Colonic mucosa (tissue), 4 donors: ENCODE measurements around the gene NELFB. TPM values are rescaled to one million over a fixed set of nuclear protein-coding genes. Genes with fewer than 3 reads are reported as not detected.

Experiments
- DNase-seq: peaks from one replicate; pipeline ENCODE4 v3.0.0-alpha.2; 2020
- H3K27ac ChIP-seq: fragments of 200-600 bp; one replicate; pipeline ENCODE4 v1.8.0; 2021
- H3K27me3 ChIP-seq: fragments of 200-600 bp; one replicate; pipeline ENCODE4 v1.8.0; 2021
- H3K36me3 ChIP-seq: fragments of 200-600 bp; one replicate; pipeline ENCODE4 v1.8.0; 2021
- H3K4me1 ChIP-seq: fragments of 200-600 bp; one replicate; pipeline ENCODE4 v1.8.0; 2021; ENCODE audit warnings: mild to moderate bottlenecking
- H3K4me3 ChIP-seq: fragments of 200-600 bp; one replicate; pipeline ENCODE4 v1.8.0; 2021
- H3K9ac ChIP-seq, 2 donors: one replicate each; pipeline ENCODE4 v1.7.0; 2013; ENCODE audit warnings: control low read depth in 2 of 2, low read depth in 2 of 2, low read length in 2 of 2
- H3K9me3 ChIP-seq: fragments of 200-600 bp; one replicate; pipeline ENCODE4 v1.8.0; 2021
- intact Hi-C: fragments of 100-400 bp; cut with DNase I; formaldehyde crosslinking; loops from one replicate; pipeline ENCODE4 v1.14.1; 2022
- total RNA-seq, 2 donors: library from RNA; stranded (reverse); fragmentation: NEBNext Ultra II Directional in 1 of 2; extraction: Animal tissue kit (Norgen Biotek cat#: 25700) in 1 of 2; gene quantifications; one replicate each; pipeline ENCODE4 v1.2.1, GENCODE V29; 2021
- TF ChIP-seq, protein P1 (sequence below): fragments of 200-600 bp; IDR thresholded peaks from one replicate; pipeline ENCODE4 v1.8.0; 2022; ENCODE audit warnings: antibody characterized with exemption, mild to moderate bottlenecking
- donor health status: healthy.
- donor health status: DM: no; HTN: no; CAD: no.
- donor health status: DM: no; HTN: no; CAD: no.

NELFB gene
- total RNA-seq, 2 donors from 2014 or later = 62.1 to 87.1 TPM

GRCh38 chr9:137232101-137232500 is 23.0 kb upstream of the NELFB start:
- Histone ChIP-seq H3K9ac (peak overlapping the region in 1 of 2 donors; percentile 39), H3K36me3 (no peaks in the 10 kb centered on the region), H3K27me3 (peaks cover 44% of the 10 kb centered on the region), H3K4me1 (peaks cover 23% of the 10 kb centered on the region), H3K4me3 (no peak overlapping the region), H3K9me3 (no peaks in the 10 kb centered on the region), H3K27ac (no peak overlapping the region)
- intact Hi-C loops = no loop called here
- TF ChIP-seq, protein P1, sequence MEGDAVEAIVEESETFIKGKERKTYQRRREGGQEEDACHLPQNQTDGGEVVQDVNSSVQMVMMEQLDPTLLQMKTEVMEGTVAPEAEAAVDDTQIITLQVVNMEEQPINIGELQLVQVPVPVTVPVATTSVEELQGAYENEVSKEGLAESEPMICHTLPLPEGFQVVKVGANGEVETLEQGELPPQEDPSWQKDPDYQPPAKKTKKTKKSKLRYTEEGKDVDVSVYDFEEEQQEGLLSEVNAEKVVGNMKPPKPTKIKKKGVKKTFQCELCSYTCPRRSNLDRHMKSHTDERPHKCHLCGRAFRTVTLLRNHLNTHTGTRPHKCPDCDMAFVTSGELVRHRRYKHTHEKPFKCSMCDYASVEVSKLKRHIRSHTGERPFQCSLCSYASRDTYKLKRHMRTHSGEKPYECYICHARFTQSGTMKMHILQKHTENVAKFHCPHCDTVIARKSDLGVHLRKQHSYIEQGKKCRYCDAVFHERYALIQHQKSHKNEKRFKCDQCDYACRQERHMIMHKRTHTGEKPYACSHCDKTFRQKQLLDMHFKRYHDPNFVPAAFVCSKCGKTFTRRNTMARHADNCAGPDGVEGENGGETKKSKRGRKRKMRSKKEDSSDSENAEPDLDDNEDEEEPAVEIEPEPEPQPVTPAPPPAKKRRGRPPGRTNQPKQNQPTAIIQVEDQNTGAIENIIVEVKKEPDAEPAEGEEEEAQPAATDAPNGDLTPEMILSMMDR = no peak
- DNase-seq = no peak

DNA sequence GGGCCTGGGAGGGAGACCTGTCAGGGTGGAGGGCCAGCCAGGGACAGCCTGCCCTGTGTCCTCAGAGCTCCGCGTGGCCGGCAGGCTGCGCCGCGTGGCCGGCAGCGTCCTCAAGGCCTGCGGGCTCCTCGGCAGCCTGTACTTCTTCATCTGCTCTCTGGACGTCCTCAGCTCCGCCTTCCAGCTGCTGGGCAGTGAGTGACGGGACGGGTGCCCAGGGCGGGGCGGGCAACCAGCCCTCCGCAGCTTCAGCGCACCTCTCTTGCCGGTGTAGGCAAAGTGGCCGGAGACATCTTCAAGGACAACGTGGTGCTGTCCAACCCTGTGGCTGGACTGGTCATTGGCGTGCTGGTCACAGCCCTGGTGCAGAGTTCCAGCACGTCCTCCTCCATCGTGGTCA is 22.6 kb upstream of the NELFB start:
- Histone ChIP-seq H3K9ac (no peak overlapping the region), H3K4me1 (peaks cover 23% of the 10 kb centered on the region), H3K4me3 (no peak overlapping the region), H3K27ac (no peak overlapping the region), H3K36me3 (no peaks in the 10 kb centered on the region), H3K27me3 (peaks cover 44% of the 10 kb centered on the region), H3K9me3 (no peaks in the 10 kb centered on the region)
- DNase-seq = no peak
- intact Hi-C loops = no loop called here
- TF ChIP-seq, protein P1 = no peak

DNA sequence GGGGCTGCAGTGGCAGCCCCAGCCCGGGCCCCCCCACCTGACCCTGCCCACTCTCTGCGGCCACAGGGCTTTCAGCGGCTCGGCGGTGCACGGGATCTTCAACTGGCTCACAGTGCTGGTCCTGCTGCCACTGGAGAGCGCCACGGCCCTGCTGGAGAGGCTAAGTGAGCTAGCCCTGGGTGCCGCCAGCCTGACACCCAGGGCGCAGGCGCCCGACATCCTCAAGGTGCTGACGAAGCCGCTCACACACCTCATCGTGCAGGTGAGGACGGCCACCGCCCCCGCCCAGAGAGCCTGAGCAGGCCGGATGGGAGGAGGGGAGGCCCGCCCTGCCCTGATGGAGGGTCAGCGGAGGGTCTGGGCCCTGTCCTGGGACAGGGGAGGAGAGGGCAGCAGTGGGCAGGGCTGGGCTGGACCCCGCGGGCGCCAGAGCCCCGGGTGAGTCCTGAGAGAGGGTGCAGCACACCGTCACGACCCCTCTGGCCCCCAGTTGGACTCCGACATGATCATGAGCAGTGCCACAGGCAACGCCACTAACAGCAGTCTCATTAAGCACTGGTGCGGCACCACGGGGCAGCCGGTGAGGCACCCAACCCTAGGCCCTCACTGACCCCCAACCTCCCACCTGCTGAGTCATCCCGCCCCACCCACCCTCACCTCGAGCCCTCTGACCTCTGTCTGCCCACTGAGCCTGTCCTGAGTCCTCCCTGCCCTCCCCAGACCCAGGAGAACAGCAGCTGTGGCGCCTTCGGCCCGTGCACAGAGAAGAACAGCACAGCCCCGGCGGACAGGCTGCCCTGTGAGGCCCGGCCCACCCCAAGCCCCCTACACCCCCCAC is 21.8 kb upstream of the NELFB start:
- Histone ChIP-seq H3K4me3 (no peak overlapping the region), H3K9ac (no peak overlapping the region), H3K27ac (no peak overlapping the region), H3K36me3 (no peaks in the 10 kb centered on the region), H3K9me3 (no peaks in the 10 kb centered on the region), H3K27me3 (peaks cover 44% of the 10 kb centered on the region), H3K4me1 (peaks cover 29% of the 10 kb centered on the region)
- intact Hi-C loops = no loop called here
- TF ChIP-seq, protein P1 = no peak
- DNase-seq = no peak

GRCh38 chr9:137234055-137234697 is 21.0 kb upstream of the NELFB start:
- H3K4me3 ChIP-seq = no peak overlapping the region
- H3K36me3 ChIP-seq = no peaks in the 10 kb centered on the region
- H3K9ac ChIP-seq = no peak overlapping the region
- DNase-seq = no peak
- TF ChIP-seq, protein P1 = no peak
- H3K27me3 ChIP-seq = peaks cover 35% of the 10 kb centered on the region
- no peak overlapping the region for H3K27ac ChIP-seq
- H3K9me3 ChIP-seq = no peaks in the 10 kb centered on the region
- H3K4me1 ChIP-seq = peaks cover 27% of the 10 kb centered on the region
- intact Hi-C loops = no loop called here

DNA sequence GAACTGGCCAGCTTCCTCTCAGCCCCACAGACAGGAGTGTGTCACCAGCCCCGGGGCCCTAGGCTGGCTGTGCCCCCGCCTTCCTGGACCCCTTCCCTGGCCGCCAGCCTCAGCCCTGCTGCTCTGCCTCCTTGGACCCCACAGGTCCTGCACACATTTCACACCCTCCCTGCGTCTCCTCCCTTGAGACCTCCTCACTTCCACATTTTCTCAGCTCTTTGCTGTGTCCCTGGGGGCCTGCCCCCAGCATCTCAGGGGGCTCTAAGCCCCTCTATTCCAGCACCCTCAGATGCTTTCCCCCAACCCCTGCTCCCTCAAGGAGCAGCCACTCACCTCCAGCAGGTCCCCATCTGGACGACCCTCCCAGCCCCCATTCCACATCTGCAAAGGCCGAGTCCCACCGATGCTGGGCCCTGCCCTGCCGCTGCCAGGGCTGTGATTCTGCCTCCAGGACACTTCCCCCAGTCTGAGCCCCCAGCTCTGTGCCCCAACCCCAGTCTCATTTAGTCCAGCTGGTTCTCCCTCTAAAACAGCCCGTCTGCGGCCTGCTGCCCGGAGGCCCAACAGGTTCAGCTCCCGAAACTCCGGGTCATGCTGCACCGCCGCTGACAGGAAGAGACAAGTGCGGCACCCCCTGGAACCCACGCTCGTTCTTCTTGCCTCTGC is 20.2 kb upstream of the NELFB start:
- no peak for DNase-seq
- Histone ChIP-seq H3K9ac (no peak overlapping the region), H3K4me3 (no peak overlapping the region), H3K27ac (no peak overlapping the region), H3K9me3 (no peaks in the 10 kb centered on the region), H3K27me3 (peaks cover 28% of the 10 kb centered on the region), H3K36me3 (no peaks in the 10 kb centered on the region), H3K4me1 (peaks cover 26% of the 10 kb centered on the region)
- intact Hi-C loops = no loop called here
- TF ChIP-seq, protein P1 = no peak
